AG08395 (cell line): ENCODE measurements around the gene TLR9.
"Not testable (repeated sequence)": the region's sequence is repeated elsewhere in the genome, so short reads cannot be mapped to it uniquely, and the experiment has no call there.

Experiments
- DNase-seq: peaks from one replicate; pipeline ENCODE4 v3.0.0; 2012; ENCODE audit warnings: mixed read lengths, low spot score

TLR9 gene

DNA sequence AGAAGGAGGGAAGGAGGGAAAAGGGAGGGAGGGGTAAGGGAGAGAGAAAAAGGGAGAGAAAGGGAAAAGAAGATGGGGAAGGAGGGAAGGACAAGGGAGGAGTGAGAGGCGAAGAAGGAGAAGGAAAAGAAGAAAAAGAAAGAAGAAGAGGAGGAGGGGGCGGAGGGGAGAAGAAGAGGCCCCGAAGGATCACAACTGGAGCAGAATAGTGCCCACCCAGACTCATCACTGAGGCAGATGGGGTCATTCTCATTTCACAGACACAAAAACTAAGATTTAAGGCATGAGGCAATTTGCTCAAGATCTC lies 30.2 kb downstream of the TLR9 start:
- DNase-seq = no peak

GRCh38 chr3:52194485-52195290 lies 30.8 kb downstream of the TLR9 start:
- no peak for DNase-seq

DNA sequence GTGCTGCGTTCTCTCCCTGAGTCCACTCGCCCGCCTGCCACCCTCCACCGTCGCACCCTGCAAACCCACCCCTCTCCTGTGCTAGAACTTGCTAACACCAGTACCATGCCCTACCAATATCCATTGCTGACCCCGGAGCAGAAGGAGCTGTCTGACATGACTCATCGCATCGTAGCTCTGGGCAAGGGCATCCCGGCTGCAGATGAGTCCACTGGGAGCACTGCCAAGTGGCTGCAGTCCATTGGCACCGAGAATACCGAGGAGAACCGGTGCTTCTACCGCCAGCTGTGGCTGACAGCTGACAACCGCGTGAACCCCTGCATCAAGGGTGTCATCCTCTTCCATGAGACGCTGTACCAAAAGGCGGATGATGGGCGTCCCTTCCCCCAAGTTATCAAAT lies 32.4 kb downstream of the TLR9 start:
- DNase-seq = peak; percentile 83

GRCh38 chr3:52191663-52192062 lies 33.8 kb downstream of the TLR9 start:
- DNase-seq = no peak

DNA sequence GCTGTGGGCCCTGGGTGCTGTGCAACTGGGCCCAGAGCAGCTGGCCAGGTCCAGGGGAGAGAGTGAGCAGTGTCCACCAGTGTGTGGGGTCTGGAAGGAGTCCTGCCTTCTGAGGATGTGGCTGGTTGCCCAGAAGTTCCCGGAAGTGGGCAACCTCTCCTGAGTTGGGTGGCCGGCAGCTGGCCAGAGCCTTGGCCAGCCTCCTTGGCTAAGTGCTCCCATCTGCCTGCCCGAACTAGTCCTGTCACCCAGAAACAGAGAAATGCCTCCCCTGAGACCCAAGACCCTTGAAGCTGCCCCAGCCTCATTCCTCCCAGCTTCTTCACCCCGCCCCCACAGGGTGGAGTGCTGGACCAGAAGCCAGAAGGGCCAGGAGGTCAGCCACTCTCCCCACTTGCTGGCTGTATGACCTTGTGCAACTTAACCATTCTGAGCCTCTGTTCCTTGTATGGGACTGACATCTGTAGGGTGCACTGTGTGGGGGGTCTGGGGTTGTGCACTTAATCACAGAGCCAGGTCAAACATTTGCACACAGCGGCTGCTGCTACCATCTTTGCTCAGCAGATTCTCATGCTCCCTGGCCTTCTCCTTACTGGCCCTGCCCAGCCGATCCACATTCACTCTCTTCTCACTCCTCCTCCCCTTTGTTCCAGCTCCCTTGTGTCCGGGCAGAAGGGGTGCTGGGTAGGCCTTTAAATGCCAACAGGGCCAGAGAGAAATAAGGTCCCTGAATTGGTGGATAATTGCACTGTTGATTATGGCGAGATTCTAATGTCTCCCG lies 35.0 kb downstream of the TLR9 start:
- peak; percentile 71 for DNase-seq

GRCh38 chr3:52188556-52188955 lies 36.9 kb downstream of the TLR9 start:
- no peak for DNase-seq

- DNase-seq = no peak
Measured at GRCh38 chr3:52186729-52187128, 38.7 kb downstream of the TLR9 start.

- DNase-seq = no peak
Measured at GRCh38 chr3:52185837-52186236, 39.6 kb downstream of the TLR9 start.

- DNase-seq = no peak
Measured at GRCh38 chr3:52185311-52185710, 40.1 kb downstream of the TLR9 start.

GRCh38 chr3:52184690-52185089 lies 40.8 kb downstream of the TLR9 start:
- no peak for DNase-seq

- no peak for DNase-seq
Measured at GRCh38 chr3:52183786-52184445, 41.5 kb downstream of the TLR9 start.

DNA sequence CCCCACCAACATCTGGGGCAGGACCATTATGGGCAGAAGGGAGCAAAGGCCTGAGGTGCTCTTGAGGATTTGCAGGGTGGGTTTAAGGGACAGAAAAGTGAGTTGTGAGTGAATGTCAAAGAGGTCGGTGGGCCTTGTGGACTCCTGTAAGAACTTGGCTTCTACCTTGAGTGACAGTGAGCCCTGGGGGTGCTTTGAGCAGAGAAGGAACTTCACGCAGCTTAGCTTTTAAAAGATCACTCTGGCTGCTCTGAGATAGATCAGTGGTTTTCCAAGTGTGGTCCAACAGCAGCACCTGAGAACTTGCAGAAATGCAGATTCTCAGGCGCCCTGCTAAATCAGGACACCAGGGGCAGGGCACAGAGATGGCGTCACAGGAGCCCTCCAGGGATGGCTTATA lies 42.8 kb downstream of the TLR9 start:
- DNase-seq = no peak

- DNase-seq = no peak
Measured at GRCh38 chr3:52182196-52182595, 43.2 kb downstream of the TLR9 start.

DNA sequence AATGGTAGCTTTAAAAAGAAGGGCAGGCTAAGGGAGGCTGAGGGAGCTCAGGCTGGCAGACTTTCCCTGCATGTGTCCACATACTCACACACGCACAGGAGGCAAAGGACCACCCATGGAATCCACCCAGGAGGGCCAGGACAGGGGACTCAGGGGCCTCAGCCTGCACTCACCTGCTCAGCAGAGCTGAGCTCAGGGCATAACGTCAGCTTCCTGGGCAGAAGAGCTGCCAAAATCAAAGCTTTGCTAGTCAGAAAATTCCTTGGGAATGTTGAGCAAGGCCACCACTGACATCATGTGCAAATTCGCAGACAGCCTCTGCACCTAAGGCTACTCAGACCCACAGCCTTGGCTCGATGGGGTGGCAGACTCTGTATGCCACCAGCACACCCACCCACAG lies 43.9 kb downstream of the TLR9 start:
- peak; percentile 79 for DNase-seq

DNA sequence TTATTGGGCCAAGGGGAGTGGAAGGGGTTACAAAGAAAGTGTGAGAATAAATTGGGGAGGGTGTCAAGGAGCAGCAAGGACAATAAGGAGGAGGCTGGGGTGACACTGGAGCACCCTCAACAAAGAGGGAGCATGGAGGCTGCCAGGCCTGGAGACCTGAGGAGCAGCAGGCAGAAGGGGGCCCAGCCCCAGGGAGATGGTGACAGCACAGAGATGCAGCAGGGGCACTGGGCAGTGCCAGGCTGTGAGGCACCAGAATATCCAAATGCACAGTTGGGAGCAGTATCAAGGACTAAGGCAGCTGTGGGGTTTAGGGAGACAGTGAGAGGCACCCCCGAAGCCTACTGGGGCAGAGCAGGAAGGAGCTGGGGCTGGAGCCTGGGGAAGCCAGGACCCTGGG lies 46.9 kb downstream of the TLR9 start:
- DNase-seq = no peak

DNA sequence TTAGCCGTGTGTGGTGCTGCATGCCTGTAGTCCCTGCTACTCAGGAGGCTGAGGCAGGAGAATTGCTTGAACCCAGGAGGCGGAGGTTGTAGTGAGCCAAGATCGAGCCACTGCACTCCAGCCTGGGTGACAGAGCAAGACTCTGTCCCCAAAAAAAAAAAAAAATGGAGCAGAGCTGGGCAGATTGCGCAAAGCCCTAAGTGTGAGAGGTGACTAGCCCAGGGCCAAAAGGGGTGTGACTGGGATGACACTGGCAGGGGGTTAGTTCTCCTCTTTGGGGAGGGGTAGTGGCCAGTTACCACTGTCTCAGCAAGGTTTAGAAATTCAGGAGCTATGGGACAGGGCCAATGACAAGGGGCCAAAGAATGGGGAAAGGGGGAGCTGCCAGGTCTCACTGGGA lies 47.3 kb downstream of the TLR9 start:
- DNase-seq = not testable (repeated sequence)

GRCh38 chr3:52177701-52178042 lies 47.8 kb downstream of the TLR9 start:
- DNase-seq = no peak

- DNase-seq = no peak
Measured at GRCh38 chr3:52176951-52177700, 48.3 kb downstream of the TLR9 start.

- no peak for DNase-seq
Measured at GRCh38 chr3:52176180-52176752, 49.2 kb downstream of the TLR9 start.

GRCh38 chr3:52175416-52176179 lies 49.8 kb downstream of the TLR9 start:
- DNase-seq = no peak

GRCh38 chr3:52174896-52175295 lies 50.5 kb downstream of the TLR9 start:
- DNase-seq = no peak
